GM18499 (cell line): ENCODE results near the gene CREB3L2.

Source experiments
- ATAC-seq: cut with Tn5 transposase; IDR thresholded peaks from one replicate; pipeline ENCODE4 v1.9.1; 2021; ENCODE audit warnings: moderate number of reproducible peaks; ENCODE audit not compliant: insufficient read depth, unreplicated experiment

The CREB3L2 gene

GRCh38 chr7:137828456-137828855 is 173.4 kb downstream of the CREB3L2 start:
- no peak for ATAC-seq

- ATAC-seq = no peak
Measured at GRCh38 chr7:137825489-137825888, 176.4 kb downstream of the CREB3L2 start.
